Endothelial cell of umbilical vein (primary cell): ENCODE results near the gene PNMA8A.
A peak's percentile ranks its signal among the peaks of the same experiment; 100 is the strongest.

Experiments used
- CTCF ChIP-seq, 2 donors: IDR thresholded peaks; 1 replicate in 1 of 2; 2 replicates in 1 of 2; pipeline ENCODE4 v1.5.1; 2011; ENCODE audit warnings: low read length in 2 of 2, mild to moderate bottlenecking in 2 of 2, moderate library complexity in 2 of 2, control low read depth in 1 of 2, inconsistent platforms in 1 of 2, low read depth in 1 of 2; ENCODE audit not compliant: insufficient read depth in 1 of 2; ENCODE audit errors: extremely low read depth in 1 of 2
- EZH2 ChIP-seq: IDR thresholded peaks from 2 replicates; pipeline ENCODE4 v1.6.1; 2012; ENCODE audit warnings: borderline replicate concordance, low read depth, mild to moderate bottlenecking, moderate library complexity, low read length, inconsistent platforms; ENCODE audit not compliant: severe bottlenecking
- POLR2A ChIP-seq: IDR thresholded peaks from 2 replicates; pipeline ENCODE4 v1.6.1; 2012; ENCODE audit warnings: low read depth, mild to moderate bottlenecking, control low read depth, low read length

- TF ChIP-seq POLR2A, result no peak
- peak; percentile 85 to 88 for TF ChIP-seq CTCF (IDR thresholded peaks at IDR 0.05; ENCODE audit: extremely low read depth in 1 of 2, insufficient read depth in 1 of 2, low read depth in 1 of 2, low read length in 2 of 2)
- TF ChIP-seq EZH2, result no peak
Observed at GRCh38 chr19:46487802-46488445, 16.6 kb upstream of the PNMA8A start.
